Neuronal stem cell (in vitro differentiated cells): Measurements from ENCODE around the gene CLEC18C.
"Not testable (repeated sequence)": the region's sequence is repeated elsewhere in the genome, so short reads cannot be mapped to it uniquely, and the experiment has no call there.

Experiments used
- DNase-seq: peaks from one replicate; pipeline ENCODE4 v3.0.0-alpha.2; 2013; ENCODE audit warnings: low spot score
- H2AFZ ChIP-seq: one replicate; pipeline ENCODE4 v1.6.1; 2013; ENCODE audit warnings: mild to moderate bottlenecking, low read length, inconsistent platforms
- H2AK5ac ChIP-seq: 2 replicates; pipeline ENCODE4 v1.6.1; 2013; ENCODE audit warnings: low read depth, mild to moderate bottlenecking, inconsistent platforms, low read length, moderate library complexity, mixed read lengths
- H2BK120ac ChIP-seq: 2 replicates; pipeline ENCODE4 v1.6.1; 2013; ENCODE audit warnings: low read depth, mild to moderate bottlenecking, inconsistent platforms, low read length, moderate library complexity, mixed read lengths
- H2BK12ac ChIP-seq: one replicate; pipeline ENCODE4 v1.6.1; 2013; ENCODE audit warnings: low read length, inconsistent platforms
- H2BK15ac ChIP-seq: 2 replicates; pipeline ENCODE4 v1.6.1; 2013; ENCODE audit warnings: mild to moderate bottlenecking, low read length, inconsistent platforms, mixed read lengths
- H2BK5ac ChIP-seq: one replicate; pipeline ENCODE4 v1.6.1; 2013; ENCODE audit warnings: inconsistent platforms, mild to moderate bottlenecking, low read length, moderate library complexity
- H3K14ac ChIP-seq: one replicate; pipeline ENCODE4 v1.6.1; 2013; ENCODE audit warnings: low read length, inconsistent platforms
- H3K18ac ChIP-seq: 2 replicates; pipeline ENCODE4 v1.6.1; 2013; ENCODE audit warnings: low read length, inconsistent platforms
- H3K23ac ChIP-seq: 2 replicates; pipeline ENCODE4 v1.6.1; 2013; ENCODE audit warnings: low read depth, mild to moderate bottlenecking, mixed read lengths, low read length, inconsistent platforms; ENCODE audit not compliant: poor library complexity
- H3K27ac ChIP-seq: replicated peaks from 3 replicates; pipeline ENCODE4 v1.5.1; 2013; ENCODE audit warnings: low read length, inconsistent platforms
- H3K27me3 ChIP-seq, 3 experiments: 2 replicates each; pipeline ENCODE4 v1.6.1; 2013; ENCODE audit warnings: low read length in 3 of 3, mild to moderate bottlenecking in 2 of 3, inconsistent platforms in 1 of 3, low read depth in 1 of 3, mixed read lengths in 1 of 3, moderate library complexity in 1 of 3; ENCODE audit not compliant: control insufficient read depth in 3 of 3, insufficient read depth in 3 of 3
- H3K36me3 ChIP-seq, 2 donors: replicated peaks in 1 of 2; 2 replicates each; pipeline ENCODE4 v1.6.1; 2013; ENCODE audit warnings: low read length in 2 of 2; ENCODE audit not compliant: control insufficient read depth in 2 of 2, insufficient read depth in 2 of 2
- H3K4ac ChIP-seq: 2 replicates; pipeline ENCODE4 v1.6.1; 2013; ENCODE audit warnings: inconsistent platforms, mild to moderate bottlenecking, low read length, moderate library complexity
- H3K4me1 ChIP-seq, 2 donors: 1 replicate in 1 of 2; 2 replicates in 1 of 2; pipeline ENCODE4 v1.6.1; 2013; ENCODE audit warnings: low read length in 2 of 2, low read depth in 1 of 2; ENCODE audit not compliant: control insufficient read depth in 2 of 2, insufficient read depth in 1 of 2
- H3K4me2 ChIP-seq: one replicate; pipeline ENCODE4 v1.6.1; 2013; ENCODE audit warnings: mild to moderate bottlenecking, low read length, inconsistent platforms; ENCODE audit not compliant: insufficient read depth, poor library complexity, severe bottlenecking
- H3K4me3 ChIP-seq, 2 donors: 2 replicates each; pipeline ENCODE4 v1.5.1; 2013; ENCODE audit warnings: low read length in 2 of 2, mild to moderate bottlenecking in 2 of 2, inconsistent platforms in 1 of 2, moderate library complexity in 1 of 2
- H3K79me1 ChIP-seq: one replicate; pipeline ENCODE4 v1.6.1; 2013; ENCODE audit warnings: low read depth, mild to moderate bottlenecking, inconsistent platforms, low read length, moderate library complexity
- H3K9ac ChIP-seq: one replicate; pipeline ENCODE4 v1.6.1; 2013; ENCODE audit warnings: mild to moderate bottlenecking, low read depth, low read length, inconsistent platforms; ENCODE audit not compliant: poor library complexity
- H3K9me3 ChIP-seq, 2 donors: replicated peaks in 1 of 2; 2 replicates each; pipeline versions ENCODE3 to v1.6.1; 2013; ENCODE audit warnings: low read length in 2 of 2, mild to moderate bottlenecking in 2 of 2, inconsistent platforms in 1 of 2, low read depth in 1 of 2, mixed read lengths in 1 of 2, moderate library complexity in 1 of 2; ENCODE audit not compliant: control insufficient read depth in 2 of 2, insufficient read depth in 1 of 2
- H4K8ac ChIP-seq: one replicate; pipeline ENCODE4 v1.6.1; 2013; ENCODE audit warnings: low read depth, mild to moderate bottlenecking, inconsistent platforms, low read length, moderate library complexity
- H4K91ac ChIP-seq: one replicate; pipeline ENCODE4 v1.6.1; 2013; ENCODE audit warnings: low read length, low read depth, mild to moderate bottlenecking, inconsistent platforms; ENCODE audit not compliant: poor library complexity
- WGBS, 2 donors: extraction: QIAGEN DNeasy Blood & Tissue Kit; methylation state at CpG; one replicate each; pipeline ENCODE4 v1.1.7; 2013; ENCODE audit warnings: missing lambda C conversion rate in 2 of 2, mixed read lengths in 1 of 2; ENCODE audit not compliant: insufficient read length in 2 of 2, insufficient replicate concordance in 1 of 2; ENCODE audit errors: extremely low coverage in 2 of 2; 5-methylcytosine and 5-hydroxymethylcytosine counted together

The CLEC18C gene

DNA sequence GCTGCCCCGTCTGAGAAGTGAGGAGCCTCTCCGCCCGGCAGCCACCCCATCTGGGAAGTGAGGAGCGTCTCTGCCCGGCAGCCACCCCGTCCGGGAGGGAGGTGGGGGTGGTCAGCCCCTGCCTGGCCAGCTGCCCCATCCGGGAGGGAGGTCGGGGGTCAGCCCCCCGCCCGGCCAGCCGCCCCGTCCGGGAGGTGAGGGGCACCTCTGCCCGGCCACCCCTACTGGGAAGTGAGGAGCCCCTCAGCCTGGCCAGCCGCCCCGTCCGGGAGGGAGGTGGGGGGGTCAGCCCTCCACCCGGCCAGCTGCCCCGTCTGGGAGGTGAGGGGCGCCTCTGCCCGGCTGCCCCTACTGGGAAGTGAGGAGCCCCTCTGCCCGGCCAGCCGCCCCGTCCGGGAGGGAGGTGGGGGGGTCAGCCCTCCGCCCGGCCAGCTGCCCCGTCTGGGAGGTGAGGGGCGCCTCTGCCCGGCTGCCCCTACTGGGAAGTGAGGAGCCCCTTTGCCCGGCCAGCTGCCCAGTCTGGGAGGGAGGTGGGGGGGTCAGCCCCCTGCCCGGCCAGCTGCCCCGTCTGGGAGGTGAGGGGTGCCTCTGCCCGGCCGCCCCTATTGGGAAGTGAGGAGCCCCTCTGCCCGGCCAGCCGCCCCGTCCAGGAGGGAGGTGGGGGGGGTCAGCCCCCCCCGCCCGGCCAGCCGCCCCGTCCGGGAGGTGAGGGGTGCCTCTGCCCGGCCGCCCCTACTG is 31.2 kb downstream of the CLEC18C start:
- not testable (repeated sequence) for H2AFZ ChIP-seq, H4K8ac ChIP-seq, DNase-seq, H3K4ac ChIP-seq, H3K4me1 ChIP-seq, H3K4me3 ChIP-seq, H3K27ac ChIP-seq, H3K79me1 ChIP-seq, H3K36me3 ChIP-seq, H3K9me3 ChIP-seq, H2AK5ac ChIP-seq, H2BK15ac ChIP-seq, H4K91ac ChIP-seq, H3K18ac ChIP-seq, H3K27me3 ChIP-seq, H3K14ac ChIP-seq, H3K23ac ChIP-seq, H2BK12ac ChIP-seq, H3K9ac ChIP-seq, H2BK120ac ChIP-seq, H3K4me2 ChIP-seq, H2BK5ac ChIP-seq
- no CpG with 5 or more reads among the region's 46 CpGs for WGBS, 2 donors

DNA sequence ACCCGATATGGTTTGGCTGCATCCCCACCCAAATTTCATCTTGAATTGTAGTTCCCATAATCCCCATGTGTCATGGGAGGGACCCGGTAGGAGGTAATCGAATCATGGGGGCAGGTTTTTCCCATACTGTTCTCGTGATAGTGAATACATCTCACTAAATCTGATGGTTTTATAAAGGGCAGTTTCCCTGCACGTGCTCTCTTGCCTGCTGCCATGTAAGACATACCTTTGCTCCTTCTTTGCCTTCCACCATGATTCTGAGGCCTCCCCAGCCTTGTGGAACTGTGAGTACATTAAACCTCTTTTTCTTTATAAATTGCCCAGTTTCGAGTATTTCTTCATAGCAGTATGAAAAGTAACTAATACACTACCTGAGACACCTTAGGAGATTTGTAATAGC is 32.8 kb downstream of the CLEC18C start:
- H3K14ac ChIP-seq, H2AK5ac ChIP-seq, H3K27me3 ChIP-seq, H3K23ac ChIP-seq, H3K4me3 ChIP-seq, H4K91ac ChIP-seq, DNase-seq, H3K4ac ChIP-seq, H3K4me2 ChIP-seq, H2BK120ac ChIP-seq, H3K79me1 ChIP-seq, H3K4me1 ChIP-seq, H4K8ac ChIP-seq, H2AFZ ChIP-seq, H3K9ac ChIP-seq, H3K18ac ChIP-seq, H3K36me3 ChIP-seq, H3K9me3 ChIP-seq, H2BK15ac ChIP-seq, H2BK5ac ChIP-seq, H2BK12ac ChIP-seq, H3K27ac ChIP-seq: not testable (repeated sequence)
- no CpG with 5 or more reads among the region's 6 CpGs for WGBS, 2 donors

DNA sequence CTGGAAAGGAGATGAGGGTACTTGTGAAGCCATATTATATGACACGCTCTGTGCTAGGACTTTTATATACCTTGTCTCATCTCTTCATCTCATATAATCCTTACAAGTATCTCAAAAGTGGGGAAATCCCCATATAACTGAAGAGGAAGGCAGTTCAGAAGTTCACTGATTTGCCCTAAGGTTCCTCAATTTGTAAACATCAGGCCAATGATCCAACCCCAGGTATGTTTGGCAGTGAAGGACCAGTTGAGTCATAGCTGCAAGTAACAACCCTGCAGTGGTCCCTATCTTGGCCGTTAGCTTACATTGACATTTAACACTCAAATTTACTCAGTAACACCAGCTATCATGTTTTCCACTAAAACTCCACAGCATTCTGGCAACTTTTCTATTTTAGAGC is 45.0 kb downstream of the CLEC18C start:
- H3K4me1 ChIP-seq, H3K23ac ChIP-seq, H3K9me3 ChIP-seq, H3K4me2 ChIP-seq, H2BK120ac ChIP-seq, H3K27me3 ChIP-seq, H2AFZ ChIP-seq, H3K4ac ChIP-seq, H3K27ac ChIP-seq, H4K91ac ChIP-seq, H2AK5ac ChIP-seq, H3K9ac ChIP-seq, H2BK5ac ChIP-seq, H3K14ac ChIP-seq, DNase-seq, H3K18ac ChIP-seq, H2BK15ac ChIP-seq, H4K8ac ChIP-seq, H3K4me3 ChIP-seq, H2BK12ac ChIP-seq, H3K79me1 ChIP-seq: not testable (repeated sequence)
- WGBS, 2 donors = no CpG with 5 or more reads among the region's 2 CpGs
- H3K36me3 ChIP-seq = peaks cover 0 to 12% of the 10 kb centered on the region in 2 donors

DNA sequence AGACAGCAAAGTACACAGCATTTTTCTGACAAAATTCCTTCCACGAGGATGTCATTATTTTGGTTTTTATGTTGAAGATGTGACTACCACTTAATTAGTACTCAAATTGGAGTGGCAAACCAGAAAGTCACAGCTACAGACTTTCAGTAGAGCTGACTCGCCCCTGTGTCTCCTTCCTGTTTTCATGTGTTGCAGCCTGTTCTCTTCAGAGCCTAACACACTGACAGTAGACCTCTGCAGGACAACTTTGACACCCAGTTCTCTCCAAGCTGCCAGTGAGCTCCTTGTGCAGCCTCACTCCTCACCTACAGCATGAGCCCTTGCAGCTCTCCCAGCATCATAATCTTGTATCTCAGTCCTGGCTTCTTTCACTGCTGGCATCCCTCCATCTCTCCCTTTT is 49.0 kb downstream of the CLEC18C start:
- WGBS, 2 donors = no CpG with 5 or more reads among the region's 2 CpGs
- not testable (repeated sequence) for H2BK15ac ChIP-seq

More for the DNA sequence above, 49.0 kb downstream of the CLEC18C start:
- not testable (repeated sequence) for H3K4me3 ChIP-seq, H3K4me2 ChIP-seq, H3K9ac ChIP-seq, H3K23ac ChIP-seq, H2BK12ac ChIP-seq, H2AK5ac ChIP-seq, H3K4me1 ChIP-seq, H2BK120ac ChIP-seq, H3K9me3 ChIP-seq, H4K91ac ChIP-seq, H3K14ac ChIP-seq, H3K27ac ChIP-seq, DNase-seq, H3K27me3 ChIP-seq, H3K79me1 ChIP-seq, H2BK5ac ChIP-seq, H2AFZ ChIP-seq, H3K4ac ChIP-seq, H4K8ac ChIP-seq, H3K18ac ChIP-seq
- H3K36me3 ChIP-seq = peaks cover 0 to 12% of the 10 kb centered on the region in 2 donors
